22Rv1 (cell line): ENCODE measurements around the gene MN1.

Experiments
- H3K27ac ChIP-seq: fragments of 450-650 bp; 2 replicates; pipeline ENCODE4 v1.5.1; 2017
- CTCF ChIP-seq: fragments of 450-650 bp; IDR thresholded peaks from 2 replicates; pipeline ENCODE4 v1.5.1; 2017; ENCODE audit warnings: mild to moderate bottlenecking
- ZFX ChIP-seq: fragments of 450-650 bp; IDR thresholded peaks from 2 replicates; pipeline ENCODE4 v1.6.1; 2017; ENCODE audit warnings: antibody characterized with exemption, borderline replicate concordance

MN1 gene

GRCh38 chr22:27727673-27728451 is 73.7 kb downstream of the MN1 start:
- TF ChIP-seq CTCF: no peak
- no peak for TF ChIP-seq ZFX
- H3K27ac ChIP-seq: no peak overlapping the region

DNA sequence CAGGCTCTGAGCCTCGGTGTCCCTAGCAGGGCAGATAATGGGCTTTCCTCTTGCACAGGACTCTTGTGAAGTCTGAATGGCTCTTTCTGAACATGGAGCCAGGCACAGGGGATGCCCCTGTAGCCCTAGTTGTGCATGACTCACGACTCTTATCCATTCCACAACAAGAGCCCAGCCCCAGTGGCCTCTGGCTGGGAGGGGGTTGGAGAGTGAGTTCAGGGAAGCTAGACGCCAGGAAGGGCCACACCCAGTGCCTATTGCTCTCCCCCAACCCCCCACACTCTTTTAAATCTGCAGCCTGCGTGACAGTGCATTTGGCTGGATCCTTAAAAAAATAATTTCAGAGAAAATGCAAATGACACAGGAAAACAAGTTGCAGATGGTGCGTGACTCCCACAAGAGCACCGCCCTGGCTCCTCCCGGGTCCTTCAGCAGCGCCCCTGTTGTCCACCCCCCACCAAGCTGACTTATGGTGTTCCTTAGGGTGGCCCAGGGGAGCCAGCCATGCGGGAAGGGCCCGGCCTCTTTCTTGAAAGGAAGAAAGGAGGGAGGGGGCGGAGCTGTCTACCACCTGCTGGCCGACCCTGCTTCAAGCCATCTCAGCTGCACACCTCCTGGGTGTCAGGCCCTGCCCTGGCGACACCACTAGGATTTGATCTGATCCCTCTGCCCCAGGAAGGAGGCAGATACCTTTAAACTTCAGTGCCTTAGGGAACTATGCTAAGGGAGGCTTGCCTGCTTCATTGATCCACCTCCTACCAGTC is 74.7 kb downstream of the MN1 start:
- TF ChIP-seq CTCF: no peak
- no peak for TF ChIP-seq ZFX
- no peak overlapping the region for H3K27ac ChIP-seq

DNA sequence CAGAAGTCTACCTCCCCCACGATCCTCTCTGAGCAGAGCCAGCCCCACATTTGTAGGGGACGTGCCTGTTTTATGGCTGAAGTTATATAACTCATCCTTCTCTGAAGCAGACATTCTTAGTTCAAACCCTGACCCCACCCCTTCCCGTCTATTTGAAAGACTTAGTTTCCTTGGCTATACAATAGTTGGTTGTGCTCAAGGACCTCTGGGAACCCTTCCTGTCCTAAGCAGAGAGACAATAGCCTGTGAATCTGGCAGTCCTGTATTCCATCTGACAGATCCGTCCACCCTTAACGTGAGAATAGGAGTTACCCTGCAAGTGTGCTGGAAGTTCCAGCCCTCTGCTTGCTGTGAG is 75.2 kb downstream of the MN1 start:
- no peak for TF ChIP-seq CTCF
- no peak for TF ChIP-seq ZFX
- no peak overlapping the region for H3K27ac ChIP-seq

GRCh38 chr22:27725661-27726060 is 75.9 kb downstream of the MN1 start:
- TF ChIP-seq CTCF: no peak
- TF ChIP-seq ZFX: no peak
- H3K27ac ChIP-seq: no peak overlapping the region

DNA sequence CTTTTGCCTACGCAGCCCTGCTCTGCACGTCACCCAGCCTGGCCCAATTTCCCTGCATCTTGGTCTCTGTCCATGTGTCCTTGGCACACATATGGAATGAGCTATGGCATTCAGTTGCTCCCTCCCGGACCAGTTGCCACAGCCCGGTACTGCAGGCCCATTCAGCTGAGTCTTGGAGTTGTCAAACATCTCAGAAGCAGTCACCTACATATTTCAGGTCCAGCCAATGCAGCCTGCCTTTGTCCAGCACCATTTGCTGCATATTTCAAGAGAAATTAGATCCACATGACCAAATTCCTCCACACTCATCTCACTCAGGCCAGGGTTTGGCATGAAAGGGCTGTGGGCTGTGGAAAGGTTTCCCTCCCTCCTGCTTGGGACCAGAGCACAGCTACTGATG is 76.8 kb downstream of the MN1 start:
- H3K27ac ChIP-seq: no peak overlapping the region
- no peak for TF ChIP-seq ZFX

DNA sequence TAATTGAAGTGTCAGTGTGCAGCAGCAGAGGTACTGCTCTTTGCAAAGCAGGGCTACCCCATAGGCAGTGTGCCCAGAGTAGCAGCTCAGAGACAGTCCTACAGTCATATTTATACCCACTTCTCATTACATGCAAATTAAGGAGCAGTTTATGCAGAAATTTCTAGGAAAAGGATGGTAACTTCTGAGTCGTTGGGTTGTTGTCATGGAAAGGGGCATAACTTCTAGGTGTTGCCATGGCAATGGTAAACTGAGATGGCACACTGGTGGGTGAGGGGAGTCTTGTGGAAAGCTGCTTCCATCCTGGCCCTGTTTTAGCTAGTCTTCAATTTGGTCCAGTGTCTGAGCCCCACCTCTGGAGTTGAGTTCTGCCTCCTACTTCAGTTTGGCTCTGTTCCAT is 77.4 kb downstream of the MN1 start:
- no peak for TF ChIP-seq CTCF
- no peak for TF ChIP-seq ZFX
- H3K27ac ChIP-seq: no peak overlapping the region

DNA sequence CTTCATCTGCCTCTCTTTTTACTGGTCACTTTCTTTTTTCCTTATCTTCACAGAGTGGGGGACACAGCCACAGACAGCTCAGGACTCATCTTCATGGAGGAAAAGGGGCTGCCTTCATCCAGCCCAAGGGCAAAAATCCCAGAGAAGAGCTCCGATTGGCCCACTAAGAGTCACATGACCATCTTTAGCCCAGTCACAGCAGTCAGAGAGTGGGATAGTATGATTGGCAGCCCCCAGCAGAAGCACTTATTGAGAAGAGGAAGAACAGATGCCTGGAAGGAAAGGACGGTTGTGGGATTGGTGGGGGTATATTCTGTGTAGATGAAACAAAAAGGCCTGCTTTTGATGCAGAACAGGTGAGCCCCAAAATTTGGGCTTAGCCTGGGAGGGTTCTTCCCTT is 77.8 kb downstream of the MN1 start:
- TF ChIP-seq CTCF: no peak
- no peak for TF ChIP-seq ZFX
- H3K27ac ChIP-seq: no peak overlapping the region

- TF ChIP-seq ZFX: no peak
Observed at GRCh38 chr22:27723158-27723557, 78.4 kb downstream of the MN1 start.

More at GRCh38 chr22:27723158-27723557, 78.4 kb downstream of the MN1 start:
- H3K27ac ChIP-seq: no peak overlapping the region
